ENCODE data around the gene SAG. TPM values are rescaled to one million over a fixed set of nuclear protein-coding genes. Genes with fewer than 3 reads are reported as not detected.

SAG gene
- total RNA-seq, 1 donor from 2014 or later: not detected

GRCh38 chr2:233281992-233282603 is 25.5 kb upstream of the SAG start:
- intact Hi-C loops (cut with DNase I): no loop called here
- DNase-seq (no peak), ATAC-seq (ENCODE audit: poor library complexity) (no peak)

DNA sequence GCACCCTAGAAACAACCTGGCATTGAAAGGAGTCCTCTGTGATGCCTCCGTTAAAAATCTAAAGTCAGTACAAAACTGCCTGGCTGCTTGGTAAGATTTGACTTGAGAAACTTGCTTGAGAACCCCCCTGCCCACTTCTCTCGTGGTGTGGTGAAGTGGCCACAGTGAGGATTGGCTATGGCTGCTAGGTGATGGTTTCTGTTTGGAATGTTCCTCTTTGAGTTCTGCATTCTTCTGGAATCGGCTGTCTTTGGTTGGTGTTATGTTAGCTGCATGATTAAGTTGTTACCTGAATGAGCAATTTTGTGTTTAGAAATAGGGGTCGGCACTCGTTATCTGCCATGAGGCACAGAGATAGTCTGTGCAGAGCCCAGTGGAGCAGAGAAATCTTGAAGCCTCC is 21.7 kb upstream of the SAG start:
- intact Hi-C loops (cut with DNase I): no loop called here
- no peak for DNase-seq
- ATAC-seq (ENCODE audit: poor library complexity): no peak

DNA sequence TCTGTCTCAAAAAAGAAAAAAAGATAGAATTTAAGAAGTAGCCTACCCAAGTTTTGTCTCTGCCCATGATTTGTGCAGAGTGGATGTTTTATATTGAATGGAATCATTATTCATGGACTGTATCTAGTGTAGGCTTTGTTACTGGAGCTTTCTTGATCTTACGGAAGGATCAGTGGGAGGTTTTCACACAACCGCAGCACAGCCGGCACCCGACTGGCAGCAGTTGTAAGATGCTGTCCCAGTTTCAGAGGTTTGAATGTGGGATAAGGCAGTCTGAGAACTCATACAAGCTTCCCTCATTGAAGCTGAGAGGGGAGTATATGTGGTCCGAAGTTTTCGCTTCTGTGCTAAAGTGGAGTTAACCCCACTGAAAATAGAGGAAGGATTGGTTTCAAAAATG is 19.7 kb upstream of the SAG start:
- intact Hi-C loops (cut with DNase I): no loop called here
- ATAC-seq (ENCODE audit: poor library complexity) (no peak), DNase-seq (no peak)

GRCh38 chr2:233288663-233289062 is 19.0 kb upstream of the SAG start:
- DNase-seq (no peak), ATAC-seq (ENCODE audit: poor library complexity) (no peak)
- intact Hi-C loops (cut with DNase I): no loop called here

DNA sequence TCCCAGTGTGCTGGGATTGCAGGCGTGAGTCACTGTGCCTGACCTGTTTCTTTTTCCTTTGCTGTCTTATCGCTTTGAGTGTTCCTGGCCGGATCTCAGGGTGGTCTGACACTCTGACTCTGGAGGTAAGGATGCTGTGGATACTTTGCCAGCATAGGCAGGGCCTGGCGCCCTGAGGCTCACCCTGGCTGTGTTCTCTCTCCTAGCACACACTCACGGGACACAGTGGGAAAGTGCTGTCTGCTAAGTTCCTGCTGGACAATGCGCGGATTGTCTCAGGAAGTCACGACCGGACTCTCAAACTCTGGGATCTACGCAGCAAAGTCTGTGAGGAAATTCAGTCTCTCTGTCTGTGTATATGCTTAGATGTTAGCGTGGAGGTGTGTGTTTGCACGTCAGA is 18.0 kb upstream of the SAG start:
- DNase-seq: no peak
- ATAC-seq (ENCODE audit: poor library complexity): no peak
- intact Hi-C loops (cut with DNase I): no loop called here

GRCh38 chr2:233290051-233290845 is 17.4 kb upstream of the SAG start:
- no peak for DNase-seq
- intact Hi-C loops (cut with DNase I): no loop called here
- no peak for ATAC-seq (ENCODE audit: poor library complexity)

- DNase-seq (no peak), ATAC-seq (ENCODE audit: poor library complexity) (no peak)
- intact Hi-C loops (cut with DNase I): no loop called here
Observed at GRCh38 chr2:233295891-233296290, 11.7 kb upstream of the SAG start.

GRCh38 chr2:233297076-233297475 is 10.5 kb upstream of the SAG start:
- intact Hi-C loops (cut with DNase I): no loop called here
- no peak for DNase-seq
- no peak for ATAC-seq (ENCODE audit: poor library complexity)

DNA sequence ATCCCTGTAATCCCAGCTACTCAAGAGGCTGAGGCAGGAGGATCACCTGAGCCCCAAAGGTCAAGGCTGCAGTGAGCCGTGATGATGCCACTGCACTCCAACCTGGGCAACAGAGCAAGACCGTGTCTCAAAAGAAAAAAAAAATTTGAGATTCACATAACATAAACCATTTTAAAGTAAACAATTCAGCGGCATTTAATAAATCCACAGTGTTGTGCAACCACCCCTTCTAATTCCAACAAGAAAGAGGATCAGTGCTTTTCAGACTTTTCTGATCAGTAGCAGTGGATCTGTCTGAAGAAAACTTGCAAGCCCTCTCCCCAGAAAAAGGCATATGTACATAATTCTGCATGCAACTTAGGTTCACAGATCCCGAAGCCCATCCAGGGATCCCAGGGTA is 7.2 kb upstream of the SAG start:
- DNase-seq: no peak
- intact Hi-C loops (cut with DNase I): no loop called here
- no peak for ATAC-seq (ENCODE audit: poor library complexity)

DNA sequence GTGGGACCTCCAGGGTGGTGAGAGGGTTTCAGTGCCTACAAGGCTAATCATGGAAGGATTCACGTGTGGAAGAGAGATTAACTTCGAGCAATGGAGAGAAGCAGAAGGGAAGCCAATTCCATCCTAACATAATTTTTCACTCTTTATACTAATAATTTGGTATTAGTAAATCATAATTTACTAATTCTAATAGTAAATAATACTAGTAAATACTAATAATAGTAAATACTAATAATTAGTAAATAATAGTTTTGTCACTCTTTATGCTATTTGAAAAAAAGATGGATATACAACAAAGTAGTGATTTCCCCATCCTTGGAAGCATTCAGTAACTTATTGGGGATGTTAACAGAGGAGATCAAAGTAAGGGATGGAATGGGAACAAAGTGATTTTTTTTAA is 6.4 kb upstream of the SAG start:
- no peak for DNase-seq
- intact Hi-C loops (cut with DNase I): no loop called here
- no peak for ATAC-seq (ENCODE audit: poor library complexity)

- intact Hi-C loops (cut with DNase I): no loop called here
- DNase-seq (no peak), ATAC-seq (ENCODE audit: poor library complexity) (no peak)
Observed at GRCh38 chr2:233301811-233302210, 5.8 kb upstream of the SAG start.

GRCh38 chr2:233303252-233303651 is 4.4 kb upstream of the SAG start:
- DNase-seq: no peak
- intact Hi-C loops (cut with DNase I): no loop called here
- no peak for ATAC-seq (ENCODE audit: poor library complexity)

GRCh38 chr2:233311241-233311926 is 3.8 kb downstream of the SAG start:
- ATAC-seq (ENCODE audit: poor library complexity): no peak
- intact Hi-C loops (cut with DNase I): no loop called here
- no peak for DNase-seq

DNA sequence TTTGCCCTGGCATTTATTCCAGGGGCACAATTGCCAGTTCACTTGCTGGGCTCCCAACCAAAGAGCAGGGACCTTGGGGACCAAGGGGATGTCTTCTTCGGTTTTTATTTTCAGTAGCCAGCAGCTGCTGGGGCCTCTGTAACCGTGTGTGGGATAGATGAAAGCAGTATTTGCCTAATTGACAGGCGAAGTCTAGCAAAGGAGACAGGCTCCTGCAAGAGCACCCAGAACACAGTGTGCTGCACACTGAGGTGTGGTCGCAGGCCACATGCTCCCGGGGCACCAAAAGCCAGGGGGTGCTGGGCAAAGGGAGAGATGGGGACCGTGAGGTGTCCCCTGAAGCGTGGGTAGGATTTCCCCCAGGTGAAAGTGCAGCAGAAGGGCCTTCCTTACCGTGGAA is 5.3 kb downstream of the SAG start:
- ATAC-seq (ENCODE audit: poor library complexity): no peak

DNA sequence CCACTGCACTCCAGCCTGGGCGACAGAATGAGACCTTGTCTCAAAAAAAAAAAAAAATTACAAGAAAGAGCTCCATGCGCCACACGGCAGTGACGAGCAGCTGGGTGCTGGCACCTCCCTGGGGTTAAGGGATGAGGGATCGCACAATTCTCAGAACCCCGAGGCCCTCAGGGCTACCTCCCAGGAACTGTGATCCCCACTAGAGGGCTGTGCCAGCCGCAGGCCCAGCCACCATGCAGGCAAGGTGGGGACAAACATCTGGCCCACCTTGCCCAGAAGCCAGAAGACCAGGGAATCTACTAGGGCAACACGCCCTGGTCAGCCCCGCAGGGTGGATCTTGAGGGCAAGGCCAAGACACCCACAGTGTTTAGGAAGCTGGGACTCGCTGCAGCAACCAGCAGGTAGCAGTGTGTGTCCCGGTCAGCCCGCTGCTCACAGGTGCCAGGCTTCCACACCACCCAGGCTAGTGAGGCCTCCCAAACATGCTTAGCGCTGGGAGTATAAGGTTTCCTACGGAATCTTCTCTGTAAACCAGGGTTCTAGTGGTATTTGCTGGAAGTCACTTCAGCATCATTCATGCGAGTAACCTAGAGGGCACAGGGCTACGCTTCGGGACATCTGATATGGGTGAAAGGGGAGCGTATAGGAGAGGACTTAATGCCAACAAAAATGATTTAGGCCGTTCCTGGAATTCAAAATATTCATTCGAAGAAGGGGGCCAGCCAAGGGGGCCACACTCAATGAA is 6.7 kb downstream of the SAG start:
- no peak for ATAC-seq (ENCODE audit: poor library complexity)
- intact Hi-C loops (cut with DNase I): no loop called here
- no peak for DNase-seq

More for the DNA sequence above, 5.3 kb downstream of the SAG start:
- no peak for DNase-seq
- intact Hi-C loops (cut with DNase I): no loop called here

DNA sequence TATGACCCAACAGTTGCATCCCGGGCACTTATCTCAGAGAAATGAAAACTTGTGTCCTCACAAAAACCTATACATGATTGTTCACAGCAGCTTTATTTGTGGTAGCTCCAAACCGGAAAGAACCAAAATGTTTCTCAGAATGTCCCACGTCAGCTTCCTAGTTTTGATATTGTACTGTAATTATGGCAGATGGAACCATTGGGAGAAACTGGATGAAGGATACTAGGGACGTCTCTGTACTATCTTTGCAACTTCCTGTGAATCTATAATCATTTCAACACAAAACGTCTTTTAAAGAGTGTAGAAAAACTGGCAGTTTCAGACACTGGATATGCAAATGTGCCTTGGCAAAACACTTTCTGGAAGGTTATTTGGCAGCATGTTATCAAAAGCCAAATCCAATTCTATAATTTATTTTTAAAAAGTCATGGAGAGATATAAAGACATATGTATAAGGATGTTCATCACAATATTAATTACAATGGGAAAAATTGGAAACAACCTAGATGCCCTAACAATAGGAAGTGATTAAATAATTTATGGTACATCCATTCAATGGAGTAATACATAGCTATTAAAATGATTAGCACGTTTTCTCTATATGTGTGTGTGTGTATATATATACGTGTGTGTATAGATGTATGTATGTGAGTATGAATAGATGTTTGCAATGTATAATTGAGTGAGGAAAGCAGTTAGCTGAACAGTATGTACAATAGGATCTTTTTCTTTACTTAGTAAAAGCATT is 9.8 kb downstream of the SAG start:
- ATAC-seq (ENCODE audit: poor library complexity) (no peak), DNase-seq (no peak)
- intact Hi-C loops (cut with DNase I): no loop called here

DNA sequence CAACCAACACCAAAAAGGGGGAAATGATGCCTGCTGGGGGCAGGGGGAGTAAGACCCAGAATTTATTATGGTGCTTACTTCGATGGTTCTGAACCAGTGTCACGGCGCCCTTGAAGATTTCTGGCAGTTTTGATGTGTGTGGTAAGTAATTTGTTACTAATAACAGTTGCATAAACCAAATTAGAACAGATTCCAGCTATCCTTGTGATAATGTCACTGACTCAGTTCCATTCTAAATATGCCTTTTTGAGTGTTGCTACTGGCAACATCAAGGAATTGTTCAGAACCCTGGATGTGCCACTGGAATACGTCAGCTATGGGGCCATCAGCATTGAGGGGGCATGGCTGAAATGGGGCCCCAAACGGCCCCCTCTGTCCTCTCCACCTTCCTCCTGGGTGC is 11.6 kb downstream of the SAG start:
- intact Hi-C loops (cut with DNase I): no loop called here
- DNase-seq (no peak), ATAC-seq (ENCODE audit: poor library complexity) (no peak)

DNA sequence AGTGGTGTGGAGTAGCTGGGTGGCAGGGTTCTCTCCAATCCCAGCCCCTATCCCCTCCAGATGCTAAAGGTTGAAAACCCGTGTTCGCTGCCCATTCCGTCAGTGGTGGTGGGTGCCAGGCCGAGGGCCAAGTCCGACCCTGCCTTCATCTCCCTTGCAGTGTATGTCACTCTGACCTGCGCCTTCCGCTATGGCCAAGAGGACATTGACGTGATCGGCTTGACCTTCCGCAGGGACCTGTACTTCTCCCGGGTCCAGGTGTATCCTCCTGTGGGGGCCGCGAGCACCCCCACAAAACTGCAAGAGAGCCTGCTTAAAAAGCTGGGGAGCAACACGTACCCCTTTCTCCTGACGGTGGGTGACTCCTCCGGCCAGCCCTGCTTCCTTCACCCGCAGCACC is 12.9 kb downstream of the SAG start:
- ATAC-seq (ENCODE audit: poor library complexity): no peak
- intact Hi-C loops (cut with DNase I): no loop called here

GRCh38 chr2:233321166-233321565 is 13.6 kb downstream of the SAG start:
- DNase-seq (no peak), ATAC-seq (ENCODE audit: poor library complexity) (no peak)
- intact Hi-C loops (cut with DNase I): no loop called here

More for the DNA sequence above, 12.9 kb downstream of the SAG start:
- DNase-seq: no peak
